Stimulated activated CD8-positive, alpha-beta memory T cell treated with anti-CD3 and anti-CD28 coated beads, Interleukin-15, amount 100 ng/mL, for 48 hours (primary cell): ENCODE data around the gene PATJ.

Experiments used
- DNase-seq, 2 donors: peaks; one replicate each; pipeline ENCODE4 v3.0.0-alpha.2; 2020; ENCODE audit warnings: low read depth in 2 of 2

The PATJ gene

DNA sequence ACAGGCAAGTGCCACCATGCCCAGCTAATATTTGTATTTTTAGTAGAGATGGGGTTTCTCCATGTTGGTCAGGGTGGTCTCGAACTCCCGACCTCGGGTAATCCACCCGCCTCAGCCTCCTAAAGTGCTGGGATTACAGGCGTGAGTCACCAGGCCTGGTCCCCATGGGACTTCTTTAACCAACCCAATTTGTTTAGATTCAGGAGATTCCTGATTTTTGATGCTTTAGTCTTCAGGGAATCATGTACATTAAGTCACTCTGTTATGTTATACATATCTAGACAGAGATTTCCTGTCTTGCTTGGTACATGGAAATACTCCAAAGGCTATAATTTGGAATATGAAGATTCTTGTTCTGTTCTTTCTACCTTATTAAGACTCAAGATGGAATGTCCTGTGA, 250.0 kb downstream of the PATJ start:
- DNase-seq: no peak

DNA sequence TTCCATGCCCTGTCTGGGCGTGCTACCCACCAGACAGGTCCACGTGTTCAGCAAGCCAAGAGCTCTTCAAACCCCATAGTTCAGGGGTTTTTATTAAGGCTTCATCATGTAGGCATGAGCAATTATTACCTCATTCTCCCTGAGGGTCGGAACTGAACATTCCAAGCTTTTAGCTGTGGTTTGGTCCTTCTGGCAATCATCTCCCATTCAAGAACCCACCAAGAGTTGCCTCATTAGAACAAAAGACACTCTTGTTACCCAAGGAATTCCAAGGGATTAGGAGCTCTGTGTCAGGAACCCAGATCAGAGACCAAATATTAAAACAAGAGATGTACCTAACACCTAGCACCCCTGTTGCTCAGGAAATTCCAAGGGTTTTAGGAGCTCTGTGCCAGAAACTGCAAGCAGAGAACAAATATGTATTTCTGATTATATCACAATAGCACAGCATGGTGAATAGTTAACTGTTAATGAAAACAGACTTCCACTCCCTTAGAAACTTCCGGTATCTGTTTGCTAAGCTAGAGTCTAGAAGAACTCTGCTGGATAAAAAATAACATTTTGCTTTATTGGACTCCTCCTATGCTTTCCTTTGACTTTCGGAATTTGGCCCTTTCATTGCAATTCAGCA, 251.2 kb downstream of the PATJ start:
- no peak for DNase-seq

DNA sequence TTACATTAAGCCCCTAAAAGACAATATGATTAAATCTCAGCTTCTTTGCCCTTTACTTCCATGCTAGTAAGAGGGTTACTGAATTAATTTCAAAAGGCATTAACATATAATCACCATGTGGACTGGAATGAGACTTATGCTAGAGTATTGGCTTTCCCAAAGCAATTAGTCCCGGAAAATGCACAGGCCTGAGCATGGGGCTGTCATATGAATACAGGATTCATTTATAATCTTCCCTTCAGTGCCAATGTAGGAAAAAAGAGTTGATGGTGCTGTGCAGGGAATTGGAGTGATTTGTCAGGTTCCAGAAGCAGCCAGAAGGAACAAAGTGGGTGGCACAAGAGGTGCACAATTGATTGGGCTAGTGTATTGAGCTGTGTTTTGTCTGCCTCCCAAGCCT, 253.4 kb downstream of the PATJ start:
- DNase-seq: no peak

DNA sequence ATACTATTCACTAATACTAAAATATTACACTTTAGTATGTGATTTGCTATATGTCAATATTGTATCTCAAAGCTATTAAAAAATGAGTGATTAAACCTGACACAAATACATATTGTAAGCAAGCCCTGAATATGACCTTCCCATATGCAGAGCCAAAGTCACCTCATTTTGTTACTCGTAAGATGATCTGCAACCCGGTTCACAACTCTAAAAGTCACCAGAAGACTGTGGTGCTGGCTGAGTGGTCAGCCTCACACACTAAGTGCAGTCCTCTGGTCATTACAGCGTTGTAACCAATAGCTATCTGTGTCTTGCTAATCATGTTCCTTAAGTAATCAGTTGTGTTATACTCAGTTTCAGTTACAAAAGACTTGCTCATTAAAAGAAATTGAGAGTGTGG, 254.8 kb downstream of the PATJ start:
- DNase-seq: no peak

DNA sequence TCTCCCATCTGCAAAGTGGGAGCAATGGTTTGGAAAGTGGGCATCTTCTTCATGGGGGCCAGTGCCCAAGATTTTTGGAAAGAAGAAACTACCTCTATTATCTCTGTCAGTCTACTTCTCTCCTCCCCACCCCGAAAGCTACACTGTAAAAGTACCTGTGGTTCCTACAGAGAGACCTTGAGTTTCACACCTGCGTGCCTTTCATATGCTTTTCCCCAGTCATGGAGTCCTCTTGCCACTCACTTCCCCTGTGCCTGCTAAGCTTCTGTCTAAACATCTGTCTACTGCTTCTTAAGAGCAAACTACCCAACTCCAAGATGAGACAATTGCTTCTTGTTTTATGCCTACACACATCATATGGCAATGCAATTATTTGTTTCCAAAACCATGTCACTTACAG, 261.5 kb downstream of the PATJ start:
- DNase-seq: no peak

DNA sequence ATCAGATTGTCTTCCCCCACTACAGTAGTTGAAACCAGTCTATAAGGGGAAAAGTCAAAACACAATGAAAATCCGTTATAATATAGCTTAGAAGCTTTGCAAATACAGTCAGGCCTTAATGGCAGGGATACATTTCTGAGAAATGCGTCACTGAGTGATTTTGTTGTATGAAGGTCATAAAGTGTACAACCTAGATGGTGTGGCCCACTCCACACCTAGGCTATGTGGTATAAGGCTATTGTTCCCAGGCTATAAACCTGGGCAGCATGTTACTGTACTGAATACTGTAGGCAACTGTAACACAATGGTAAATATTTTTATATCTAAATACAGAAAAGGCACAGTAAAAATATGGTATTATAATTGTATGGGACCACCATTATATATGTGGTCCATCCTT, 264.4 kb downstream of the PATJ start:
- DNase-seq: no peak

DNA sequence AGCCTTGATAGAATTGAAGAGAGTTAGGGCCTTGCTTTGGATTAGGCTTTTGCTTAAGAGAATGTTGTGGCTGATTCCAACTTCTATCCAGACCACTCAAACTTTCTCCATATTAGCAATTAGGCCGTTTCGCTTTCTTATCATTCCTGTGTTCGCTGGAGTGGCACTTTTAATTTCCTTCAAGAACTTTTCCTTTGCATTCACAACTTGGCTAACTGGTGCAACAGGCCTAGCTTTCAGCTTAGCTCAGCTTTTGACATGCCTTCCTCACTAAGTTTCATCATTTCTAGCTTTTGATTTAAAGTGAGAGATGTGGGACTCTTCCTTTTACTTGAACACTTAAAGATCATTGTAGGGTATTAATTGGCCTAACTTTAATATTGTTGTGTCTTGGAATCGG, 268.7 kb downstream of the PATJ start:
- DNase-seq: no peak

DNA sequence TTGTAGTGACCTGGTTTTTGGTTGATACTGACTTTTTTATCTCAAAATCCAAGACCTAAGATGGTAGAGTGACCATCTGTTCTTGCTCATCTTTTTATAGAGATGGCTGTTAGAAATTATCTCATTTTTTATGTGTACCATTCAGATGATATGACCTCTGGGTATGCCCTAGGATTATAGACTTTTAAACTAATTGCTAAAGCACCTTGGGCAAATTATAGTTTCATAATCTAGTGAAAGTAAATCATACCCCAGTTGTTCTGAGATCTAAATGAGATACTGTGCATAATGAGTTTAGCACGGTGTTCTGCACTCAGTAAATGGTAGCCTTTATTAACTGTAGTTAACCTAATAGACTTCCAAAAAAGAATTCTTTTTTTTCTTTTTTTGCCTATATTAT, 269.8 kb downstream of the PATJ start:
- DNase-seq: no peak

DNA sequence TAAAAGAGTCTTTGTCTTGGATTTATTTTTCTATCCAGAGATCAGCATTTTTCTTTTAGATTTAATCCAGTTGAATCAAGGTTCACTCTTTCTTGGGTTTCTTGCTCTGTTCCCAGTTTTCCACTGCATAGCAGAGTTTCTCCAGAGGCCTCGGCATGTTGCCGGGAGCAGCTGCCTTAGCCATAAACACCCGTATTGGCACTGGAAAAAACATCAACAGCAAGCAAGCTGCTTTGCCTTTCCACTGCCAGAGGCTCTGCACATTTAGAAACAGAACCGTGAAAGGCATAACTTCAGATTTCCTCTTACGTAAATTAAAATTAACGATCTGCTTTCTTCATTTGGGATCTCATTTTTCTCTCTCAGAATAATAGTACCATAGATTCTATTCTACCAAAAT, 270.6 kb downstream of the PATJ start:
- no peak for DNase-seq

DNA sequence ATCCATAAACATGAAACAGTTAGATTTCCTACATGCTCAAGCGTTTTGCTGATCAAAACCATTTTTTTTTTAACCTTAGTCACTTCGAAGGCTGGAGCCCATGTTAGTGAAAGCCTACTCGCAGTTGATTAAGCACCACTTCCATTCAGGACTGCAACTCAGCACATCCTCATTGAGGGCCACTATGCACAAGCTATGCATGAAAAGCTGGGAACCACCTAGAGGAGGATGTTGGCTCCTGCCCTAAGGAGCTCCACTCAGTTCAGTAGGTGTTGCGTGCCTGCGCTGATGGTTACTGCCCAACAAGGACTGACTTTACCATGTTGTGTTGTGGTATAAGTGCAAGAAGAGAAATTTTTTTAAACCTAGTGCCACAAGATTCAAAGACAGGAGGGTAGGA, 271.0 kb downstream of the PATJ start:
- DNase-seq: no peak

DNA sequence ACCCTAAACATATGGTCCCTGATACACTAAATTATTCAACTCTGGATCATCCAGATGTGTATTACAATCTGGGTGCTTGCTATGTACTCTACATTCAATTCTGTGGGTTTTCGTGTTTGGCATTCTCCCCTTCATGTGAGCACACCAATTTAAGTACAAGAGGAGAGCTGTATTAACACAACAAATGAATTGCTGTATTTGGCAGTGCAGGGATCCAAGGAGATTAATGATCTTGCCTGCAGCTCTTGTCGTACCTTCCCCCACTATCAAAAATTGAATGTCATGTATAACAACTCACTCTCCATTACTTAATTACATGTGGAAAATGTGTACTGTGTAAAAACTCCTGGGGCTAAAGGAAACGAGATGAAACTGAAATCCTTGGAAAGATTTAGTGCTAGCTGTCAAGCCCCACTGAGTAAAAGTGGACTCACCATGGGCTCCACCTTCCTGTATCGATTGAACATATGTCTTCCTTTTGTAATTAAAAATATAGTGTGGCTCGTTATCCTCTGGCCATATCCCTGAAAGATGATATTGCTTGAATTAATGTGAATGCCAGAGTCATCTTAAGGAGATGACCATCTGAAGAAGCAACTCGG, 280.2 kb downstream of the PATJ start:
- no peak for DNase-seq

DNA sequence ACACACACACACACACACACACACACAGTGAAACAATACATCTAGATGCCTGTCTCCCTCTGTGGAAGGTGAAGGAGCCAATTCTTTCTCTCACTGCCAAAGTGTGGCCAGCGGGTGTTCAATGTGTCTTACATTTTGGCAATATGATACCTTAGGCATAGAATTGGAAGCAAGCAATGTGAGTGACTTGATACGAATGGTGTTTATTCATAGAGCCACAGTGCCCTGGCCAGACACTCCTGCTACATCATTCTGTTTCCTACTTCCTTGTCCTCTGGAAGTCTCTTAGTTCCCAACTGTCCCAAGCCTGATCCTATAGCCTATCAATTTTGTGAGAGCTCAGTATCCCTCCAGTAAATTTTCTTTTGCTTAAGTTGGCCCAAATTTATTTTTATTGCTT, 282.4 kb downstream of the PATJ start:
- DNase-seq: no peak

DNA sequence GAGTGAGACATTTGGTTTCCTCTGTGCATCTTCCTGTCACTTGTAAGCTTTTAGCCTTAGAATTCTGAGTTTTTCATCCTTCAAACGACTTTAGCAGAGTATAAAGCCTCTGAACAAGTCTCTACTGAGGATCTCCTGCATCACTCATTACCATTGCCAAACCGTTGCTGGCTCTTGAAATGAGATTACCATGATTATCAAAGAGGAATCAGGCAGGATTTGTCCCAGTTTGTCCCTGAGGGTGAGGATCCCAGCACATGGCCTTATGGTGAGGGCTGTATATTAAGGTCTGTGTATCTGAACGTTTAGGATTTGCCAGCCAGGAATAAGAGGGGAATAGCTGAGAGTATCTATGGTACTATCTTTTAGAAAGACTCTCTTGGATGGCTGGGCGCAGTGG, 282.9 kb downstream of the PATJ start:
- no peak for DNase-seq

DNA sequence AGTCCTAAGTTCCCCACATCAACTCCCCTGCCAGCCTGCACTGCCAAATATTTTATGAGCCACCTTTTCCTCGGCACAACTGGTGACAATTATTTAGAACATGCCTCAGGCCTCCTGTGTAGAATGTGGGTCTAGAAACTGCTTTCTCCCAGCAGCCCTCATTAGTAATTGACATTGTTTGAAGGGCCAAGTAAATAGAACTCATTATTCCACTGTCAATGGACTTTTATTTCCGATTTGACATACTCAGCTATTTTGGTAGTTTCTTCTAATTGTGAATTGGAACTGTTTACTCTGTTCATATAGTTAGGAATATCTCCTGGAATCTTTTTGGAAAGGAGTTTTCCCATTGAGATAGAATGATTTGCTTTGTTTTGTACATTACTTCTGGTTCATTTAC, 283.6 kb downstream of the PATJ start:
- no peak for DNase-seq

DNA sequence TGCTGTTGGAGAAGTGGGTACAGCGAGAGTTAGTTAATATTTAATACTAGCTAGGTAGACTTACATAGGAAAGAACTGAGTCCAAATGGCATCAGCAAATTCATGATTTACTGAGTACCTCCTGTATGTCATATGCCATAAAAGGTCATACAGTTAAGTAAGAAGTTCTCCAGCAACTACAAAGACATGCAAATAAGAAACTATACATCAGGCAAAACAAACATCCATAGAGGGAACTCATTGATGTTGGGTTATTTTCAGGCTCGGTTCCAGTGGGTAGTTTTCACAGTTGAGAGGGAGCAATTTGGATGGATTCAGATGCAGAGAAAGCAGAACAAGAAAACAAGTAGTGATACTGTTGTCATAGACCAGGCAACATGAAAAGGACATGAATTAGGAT, 287.4 kb downstream of the PATJ start:
- DNase-seq: no peak

DNA sequence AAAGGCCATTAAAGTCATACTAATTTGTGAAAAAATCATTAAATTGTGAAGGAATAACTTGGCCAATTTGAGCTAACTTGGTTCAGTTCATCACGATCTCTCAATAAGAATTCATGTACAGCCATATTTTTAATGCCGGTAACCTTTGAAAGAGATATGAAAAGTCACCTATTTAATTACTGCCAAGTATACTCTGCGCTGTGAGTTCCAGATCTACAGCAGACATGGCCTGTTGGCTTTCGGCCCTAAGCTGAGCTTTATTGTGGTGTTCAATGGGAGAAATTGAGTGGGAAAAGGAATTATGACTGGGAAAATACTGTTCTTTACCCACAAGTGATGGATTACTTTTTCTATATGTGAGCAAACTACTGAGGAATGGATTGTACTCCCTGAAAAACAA, 292.5 kb downstream of the PATJ start:
- DNase-seq: no peak

DNA sequence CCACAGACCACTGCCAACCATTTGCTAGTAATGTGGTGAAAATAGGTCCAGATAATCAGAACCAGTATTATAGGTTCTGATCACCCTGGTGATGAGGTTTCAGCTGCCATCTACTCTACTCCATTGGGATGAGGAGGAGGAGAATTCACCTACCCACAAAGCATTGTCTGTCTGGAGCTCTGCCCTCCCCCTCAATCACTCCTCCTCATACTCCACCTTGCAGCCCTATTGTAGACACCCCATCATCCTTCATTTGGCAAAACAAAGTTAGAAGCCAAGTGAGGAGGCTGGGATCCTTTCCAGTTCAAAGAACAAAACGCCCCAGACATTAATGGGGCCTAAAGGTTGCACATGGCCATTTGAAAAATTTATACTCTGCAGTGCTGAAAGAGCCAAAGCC, 295.0 kb downstream of the PATJ start:
- DNase-seq: no peak

DNA sequence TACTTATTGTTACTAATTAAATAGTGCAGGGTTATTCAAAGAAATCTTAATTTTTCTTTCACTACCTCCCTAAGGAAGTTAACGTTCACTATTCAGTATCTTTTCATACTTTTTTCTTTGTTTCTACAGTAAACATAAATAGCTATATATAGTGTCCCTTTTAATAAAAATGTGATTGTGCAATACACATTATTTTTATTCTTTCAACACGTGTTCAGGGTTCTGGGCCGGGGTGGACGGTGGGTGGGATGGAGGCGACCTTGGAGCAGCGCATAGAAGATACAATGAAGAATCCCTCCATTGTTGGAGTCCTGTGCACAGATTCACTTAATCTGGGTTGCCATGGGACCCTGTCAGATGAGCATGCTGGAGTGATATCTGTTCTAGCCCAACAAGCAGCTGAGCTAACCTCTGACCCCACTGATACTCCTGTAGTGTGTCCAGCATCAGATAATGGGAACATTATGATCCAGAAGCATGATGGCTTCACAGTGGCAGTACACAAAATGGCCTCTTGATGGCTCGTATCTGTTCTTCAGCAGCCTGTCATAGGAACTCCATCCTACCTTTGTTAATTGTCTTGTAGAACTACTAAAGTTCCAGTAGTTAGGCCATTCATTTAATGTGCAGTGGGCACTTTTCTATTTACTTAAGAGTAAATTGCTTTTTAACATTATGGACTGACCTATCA, 296.5 kb downstream of the PATJ start:
- no peak for DNase-seq

DNA sequence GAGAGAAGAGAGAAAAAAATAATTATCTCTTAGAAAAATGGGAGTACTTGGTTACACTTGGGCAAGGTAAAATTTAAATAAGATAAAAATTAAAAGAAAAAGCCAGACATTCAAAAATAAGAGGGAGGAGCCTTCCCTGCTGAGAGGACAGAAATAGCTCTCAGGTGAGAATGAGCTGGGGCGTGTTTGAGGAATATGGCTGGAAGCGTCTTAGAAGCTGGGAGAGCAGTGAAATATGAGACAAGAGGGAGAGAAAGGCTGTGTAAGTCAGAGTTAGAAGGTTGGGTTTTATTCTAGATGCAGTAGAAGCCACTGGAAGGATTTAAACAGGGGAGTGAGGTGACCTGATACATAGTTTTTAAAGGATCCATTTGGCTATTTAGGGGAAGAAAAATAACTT, 298.2 kb downstream of the PATJ start:
- no peak for DNase-seq

DNA sequence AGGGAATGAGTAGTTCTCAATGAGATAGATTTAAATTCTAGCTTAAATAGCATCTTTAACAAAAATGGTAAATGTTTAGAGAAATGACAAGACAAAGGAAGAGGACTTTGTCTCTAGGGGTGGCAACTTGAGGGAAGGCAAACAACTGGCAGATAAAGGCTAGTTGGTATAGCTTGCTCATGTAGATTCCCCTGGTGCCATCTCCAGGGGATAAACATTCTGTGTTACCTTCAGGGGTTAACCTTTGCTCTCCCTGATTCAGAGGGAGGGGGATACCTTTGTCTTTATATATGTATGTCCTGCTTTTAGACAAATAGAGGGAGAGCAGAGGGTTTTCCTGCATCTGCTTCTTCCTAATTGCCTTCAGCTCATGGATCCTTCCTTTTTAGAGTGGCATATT, 298.7 kb downstream of the PATJ start:
- no peak for DNase-seq

DNA sequence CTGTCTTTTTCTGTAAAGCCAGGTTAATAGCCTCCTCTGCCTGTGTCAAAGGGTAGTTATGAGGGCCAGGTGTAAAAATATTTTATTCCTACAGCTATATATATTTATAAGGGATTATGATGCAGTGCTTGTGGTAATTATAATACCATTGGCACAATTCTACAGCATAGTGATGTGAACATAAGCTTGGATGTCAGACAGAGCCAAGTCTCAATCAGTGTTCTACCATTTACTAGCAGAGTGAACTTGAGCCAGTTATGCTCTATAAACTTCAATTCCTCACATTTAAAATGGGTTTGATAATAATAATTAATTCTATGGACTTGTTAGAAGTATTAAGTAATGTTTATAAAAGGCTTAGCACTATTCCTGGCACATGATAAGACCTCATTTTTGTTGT, 300.9 kb downstream of the PATJ start:
- DNase-seq: no peak

DNA sequence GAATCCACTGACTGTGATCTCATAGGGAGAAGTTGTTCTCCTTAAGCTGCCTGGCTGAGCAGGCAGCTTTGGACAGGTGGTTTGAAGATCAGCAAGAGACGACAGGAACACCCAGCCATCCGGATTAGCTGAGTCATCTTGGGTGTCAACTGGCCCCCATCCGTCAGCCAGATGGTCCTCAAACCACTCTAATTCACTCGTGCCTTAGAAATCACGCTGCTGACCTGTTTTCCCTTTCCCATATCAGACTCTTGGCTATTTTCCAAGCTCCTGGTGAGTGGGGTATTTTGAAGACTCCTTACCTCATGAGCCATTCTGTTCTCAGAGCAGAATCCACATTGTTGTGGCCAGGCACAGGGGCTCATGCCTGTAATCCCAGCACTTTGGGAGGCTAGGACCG, 303.3 kb downstream of the PATJ start:
- DNase-seq: no peak

DNA sequence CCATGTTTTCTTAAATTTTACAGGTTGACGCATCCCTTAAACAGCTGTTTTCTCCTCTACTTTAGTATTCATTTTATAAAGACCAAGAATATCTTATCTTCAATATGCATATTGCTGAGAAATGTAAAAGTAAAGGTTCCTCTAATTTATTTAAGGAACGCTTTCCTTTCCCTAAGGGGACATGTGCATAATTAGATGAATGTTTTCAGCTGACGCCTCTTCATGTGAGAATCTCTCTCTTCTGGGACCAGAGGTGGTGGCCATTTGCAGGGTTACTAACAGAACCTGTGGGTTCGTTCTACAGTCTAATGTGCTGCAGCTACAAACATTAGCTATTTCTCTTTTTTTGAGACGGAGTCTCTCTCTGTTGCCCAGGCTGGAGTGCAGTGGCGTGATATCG, 304.6 kb downstream of the PATJ start:
- DNase-seq: no peak

DNA sequence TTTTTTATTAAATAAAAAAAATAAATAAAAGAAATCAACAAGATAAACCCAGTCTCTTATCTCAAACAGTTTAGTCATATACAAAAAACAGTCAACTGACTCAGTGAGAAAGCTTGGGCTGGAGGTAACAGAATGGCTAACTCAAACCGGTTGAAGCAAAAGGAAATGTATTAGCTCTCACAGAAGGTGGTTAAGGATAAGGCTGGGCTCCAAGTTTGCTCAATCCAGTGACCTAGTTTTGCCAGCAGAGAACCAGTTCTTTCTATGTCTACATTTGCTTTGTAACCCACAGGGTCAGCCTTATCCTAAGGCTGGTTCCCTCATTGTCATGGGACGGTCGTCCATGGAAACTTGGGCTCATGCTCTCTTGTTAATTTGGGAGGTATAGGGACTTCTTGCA, 307.9 kb downstream of the PATJ start:
- no peak for DNase-seq
